WTC11 (cell line): Measurements from ENCODE around the gene CASP6. TPM values are rescaled to one million over a fixed set of nuclear protein-coding genes. Genes with fewer than 3 reads are reported as not detected.

Experiments
- ATAC-seq: fragments of 200-7000 bp; cut with Tn5 transposase; 2 replicates; pipeline ENCODE4 v1.10.0; 2021; ENCODE audit warnings: mild to moderate bottlenecking, moderate library complexity
- CTCF ChIA-PET: fragments of 300-600 bp; sonication (Branson Sonifier 250); formaldehyde crosslinking; loops from one replicate; lab custom pipeline; 2021; ENCODE audit warnings: antibody characterized with exemption; lab: Charles Lee
- POLR2A ChIA-PET: fragments of 350-600 bp; sonication (Branson Sonifier 250); formaldehyde crosslinking; loops from one replicate; lab custom pipeline; 2021; ENCODE audit warnings: antibody characterized with exemption; lab: Charles Lee
- DNase-seq: peaks from one replicate; pipeline ENCODE4 v3.0.0; 2021; ENCODE audit warnings: low spot score
- H3K27ac Mint-ChIP-seq: 2 replicates; pipeline ENCODE4 v1.8.0; 2021; ENCODE audit warnings: mixed read lengths
- H3K27me3 Mint-ChIP-seq: 2 replicates; pipeline ENCODE4 v1.8.0; 2021; ENCODE audit warnings: low read depth, mild to moderate bottlenecking, moderate library complexity, mixed read lengths
- H3K36me3 Mint-ChIP-seq: 2 replicates; pipeline ENCODE4 v1.8.0; 2021; ENCODE audit warnings: mixed read lengths
- H3K4me1 Mint-ChIP-seq: 2 replicates; pipeline ENCODE4 v1.8.0; 2022; ENCODE audit warnings: mixed read lengths
- H3K4me3 Mint-ChIP-seq: 2 replicates; pipeline ENCODE4 v1.8.0; 2021; ENCODE audit warnings: mild to moderate bottlenecking, moderate library complexity, mixed read lengths
- H3K9me3 Mint-ChIP-seq: 2 replicates; pipeline ENCODE4 v1.8.0; 2021; ENCODE audit warnings: mixed read lengths
- AFF4 ChIP-seq: sonication (generic); formaldehyde crosslinking; IDR thresholded peaks from 2 replicates; pipeline ENCODE4 v1.8.1; 2023; ENCODE audit warnings: mild to moderate bottlenecking, missing genetic modification reagents, borderline replicate concordance
- ATF2 ChIP-seq: sonication (generic); formaldehyde crosslinking; IDR thresholded peaks from 2 replicates; pipeline ENCODE4 v1.8.1; 2022; ENCODE audit warnings: low read depth, missing genetic modification reagents, borderline replicate concordance
- CDX4 ChIP-seq: fragments of 250-450 bp; sonication (Bioruptor Pico); IDR thresholded peaks from 2 replicates; pipeline ENCODE4 v1.9.0; 2021; ENCODE audit warnings: moderate library complexity, mild to moderate bottlenecking, inconsistent platforms, borderline replicate concordance
- FOXK1 ChIP-seq: sonication (generic); formaldehyde crosslinking; IDR thresholded peaks from 2 replicates; pipeline ENCODE4 v1.8.0; 2022; ENCODE audit warnings: mild to moderate bottlenecking, moderate library complexity, missing genetic modification reagents
- GABPB1 ChIP-seq: sonication (generic); formaldehyde crosslinking; IDR thresholded peaks from 2 replicates; pipeline ENCODE4 v1.8.1; 2023; ENCODE audit warnings: mild to moderate bottlenecking, missing genetic modification reagents
- HMGXB4 ChIP-seq: sonication (generic); formaldehyde crosslinking; IDR thresholded peaks from 2 replicates; pipeline ENCODE4 v1.8.1; 2023; ENCODE audit warnings: mild to moderate bottlenecking, moderate library complexity, missing genetic modification reagents
- KAT7 ChIP-seq: sonication (generic); formaldehyde crosslinking; IDR thresholded peaks from 2 replicates; pipeline ENCODE4 v1.8.1; 2023; ENCODE audit warnings: missing genetic modification reagents, mild to moderate bottlenecking, borderline replicate concordance
- NR1H2 ChIP-seq: sonication (generic); formaldehyde crosslinking; IDR thresholded peaks from 2 replicates; pipeline ENCODE4 v1.9.0; 2021; ENCODE audit warnings: mild to moderate bottlenecking, moderate library complexity, missing genetic modification reagents
- STAT6 ChIP-seq: sonication (generic); formaldehyde crosslinking; conservative IDR thresholded peaks from 2 replicates; pipeline ENCODE4 v1.8.1; 2023; ENCODE audit warnings: mild to moderate bottlenecking, low read depth, missing genetic modification reagents, moderate library complexity
- USF1 ChIP-seq: sonication (generic); formaldehyde crosslinking; IDR thresholded peaks from 2 replicates; pipeline ENCODE4 v1.8.0; 2022; ENCODE audit warnings: mild to moderate bottlenecking, missing genetic modification reagents
- ZBTB43 ChIP-seq: sonication (generic); formaldehyde crosslinking; IDR thresholded peaks from 2 replicates; pipeline ENCODE4 v1.8.1; 2023; ENCODE audit warnings: mild to moderate bottlenecking, missing genetic modification reagents
- ZNF121 ChIP-seq: sonication (generic); formaldehyde crosslinking; IDR thresholded peaks from 2 replicates; pipeline ENCODE4 v1.8.0; 2023; ENCODE audit warnings: missing genetic modification reagents
- ZNF532 ChIP-seq: fragments of 250-450 bp; sonication (Bioruptor Pico); IDR thresholded peaks from 2 replicates; pipeline ENCODE4 v1.9.0; 2021; ENCODE audit warnings: mild to moderate bottlenecking, borderline replicate concordance
- ZNF671 ChIP-seq: fragments of 250-450 bp; sonication (Bioruptor Pico); IDR thresholded peaks from 2 replicates; pipeline ENCODE4 v1.8.0; 2021; ENCODE audit warnings: mild to moderate bottlenecking
- total RNA-seq: library from RNA; stranded (reverse); gene quantifications from 3 replicates; pipeline ENCODE4 v1.2.3, GENCODE V29; 2021

Gene CASP6
- total RNA-seq, 1 experiment from 2014 or later: 26.0 TPM

- TF ChIP-seq AFF4 (CRISPR knock-in tag): no peak
- no peak for TF ChIP-seq ZNF671 (CRISPR knock-in tag)
- TF ChIP-seq ZBTB43 (CRISPR knock-in tag): no peak
Measured at GRCh38 chr4:109719604-109720003, 16.4 kb upstream of the CASP6 start (continued).

- peaks cover 35% of the 10 kb centered on the region for H3K36me3 Mint-ChIP-seq
- ChIA-PET CTCF (no interaction called here), POLR2A (no interaction called here)
- H3K9me3 Mint-ChIP-seq: peaks cover 8% of the 10 kb centered on the region
- no peaks in the 10 kb centered on the region for H3K27me3 Mint-ChIP-seq
- DNase-seq (no peak), ATAC-seq (no peak)
- no peak overlapping the region for H3K4me3 Mint-ChIP-seq
- H3K27ac Mint-ChIP-seq: no peak overlapping the region
- no peaks in the 10 kb centered on the region for H3K4me1 Mint-ChIP-seq
- TF ChIP-seq STAT6 (CRISPR knock-in tag): no peak
- no peak for TF ChIP-seq NR1H2 (CRISPR knock-in tag)
- no peak for TF ChIP-seq KAT7
- TF ChIP-seq ZNF532 (CRISPR knock-in tag): no peak
- TF ChIP-seq USF1: no peak
- TF ChIP-seq AFF4 (CRISPR knock-in tag): no peak
- no peak for TF ChIP-seq GABPB1 (CRISPR knock-in tag)
- TF ChIP-seq ATF2 (CRISPR knock-in tag): no peak
- no peak for TF ChIP-seq HMGXB4
- TF ChIP-seq FOXK1 (CRISPR knock-in tag): no peak
- TF ChIP-seq CDX4 (CRISPR knock-in tag): no peak
- no peak for TF ChIP-seq ZNF121 (CRISPR knock-in tag)
Measured at GRCh38 chr4:109718759-109719158, 15.5 kb upstream of the CASP6 start.
